ENCODE data around the gene EFHD2.

GRCh38 chr1:15476927-15477326, 67.2 kb downstream of the EFHD2 start:
- no peak for TF ChIP-seq POLR2A (IDR thresholded peaks at IDR 0.05; ENCODE audit: low read length)
- no peak for TF ChIP-seq GATA1 (IDR thresholded peaks at IDR 0.05; ENCODE audit: low read depth, low read length)

Data from erythroblast (primary cell).